ENCODE measurements around the gene GPD2.
"Not testable (repeated sequence)": the region's sequence is repeated elsewhere in the genome, so short reads cannot be mapped to it uniquely, and the experiment has no call there.

GPD2 gene

GRCh38 chr2:156592809-156593593 lies 156.8 kb downstream of the GPD2 start:
- no peak for DNase-seq

GRCh38 chr2:156593594-156593921 lies 157.4 kb downstream of the GPD2 start:
- no peak for DNase-seq

- no peak for DNase-seq
Observed at GRCh38 chr2:156598563-156598962, 162.4 kb downstream of the GPD2 start.

- no peak for DNase-seq
Observed at GRCh38 chr2:156600196-156600595, 164.0 kb downstream of the GPD2 start.

GRCh38 chr2:156601855-156602551 lies 165.8 kb downstream of the GPD2 start:
- no peak for DNase-seq

- DNase-seq: no peak
Observed at GRCh38 chr2:156602552-156602933, 166.4 kb downstream of the GPD2 start.

- DNase-seq: no peak
Observed at GRCh38 chr2:156615836-156616322, 179.7 kb downstream of the GPD2 start.

- not testable (repeated sequence) for DNase-seq
Observed at GRCh38 chr2:156618071-156618470, 181.9 kb downstream of the GPD2 start.

- no peak for DNase-seq
Observed at GRCh38 chr2:156619021-156619539, 182.9 kb downstream of the GPD2 start.

GRCh38 chr2:156622491-156622890 lies 186.3 kb downstream of the GPD2 start:
- no peak for DNase-seq

GRCh38 chr2:156625360-156626170 lies 189.4 kb downstream of the GPD2 start:
- DNase-seq: no peak

GRCh38 chr2:156626931-156627330 lies 190.8 kb downstream of the GPD2 start:
- DNase-seq: no peak

GRCh38 chr2:156630579-156631337 lies 194.6 kb downstream of the GPD2 start:
- no peak for DNase-seq

GRCh38 chr2:156635646-156636045 lies 199.5 kb downstream of the GPD2 start:
- no peak for DNase-seq

Measured in effector CD8-positive, alpha-beta T cell (primary cell).